HepG2 (cell line): ENCODE results near the gene C1orf115. TPM values are rescaled to one million over a fixed set of nuclear protein-coding genes. Genes with fewer than 3 reads are reported as not detected.
A peak's percentile ranks its signal among the peaks of the same experiment; 100 is the strongest.

Experiments
- ASH2L ChIP-seq: fragments of 300-600, 200-600 bp; sonication (generic); IDR thresholded peaks from 2 replicates; pipeline ENCODE4 v1.7.0; 2017; ENCODE audit warnings: low read depth, mild to moderate bottlenecking, moderate library complexity, mixed read lengths, low read length; ENCODE audit not compliant: insufficient read length
- ESRRA ChIP-seq: sonication (generic); formaldehyde crosslinking; IDR thresholded peaks from 2 replicates; pipeline ENCODE4 v1.5.1; 2020; ENCODE audit warnings: mild to moderate bottlenecking, low read depth, missing genetic modification reagents
- HOXA7 ChIP-seq: sonication (generic); formaldehyde crosslinking; IDR thresholded peaks from 2 replicates; pipeline ENCODE4 v1.8.1; 2022; ENCODE audit warnings: mild to moderate bottlenecking, missing genetic modification reagents, moderate library complexity
- KLF15 ChIP-seq: sonication (generic); formaldehyde crosslinking; IDR thresholded peaks from 2 replicates; pipeline ENCODE4 v1.8.1; 2023; ENCODE audit warnings: borderline replicate concordance, mild to moderate bottlenecking, inconsistent platforms, missing genetic modification reagents, mixed read lengths
- MIER3 ChIP-seq: IDR thresholded peaks from 2 replicates; pipeline ENCODE4 v1.6.1; 2016; ENCODE audit warnings: missing compliant biosample characterization, borderline replicate concordance
- ZNF101 ChIP-seq: sonication (generic); formaldehyde crosslinking; IDR thresholded peaks from 2 replicates; pipeline ENCODE4 v1.4.0; 2020; ENCODE audit warnings: mild to moderate bottlenecking, low read depth, missing genetic modification reagents, borderline replicate concordance
- ZNF761 ChIP-seq: sonication (generic); formaldehyde crosslinking; conservative IDR thresholded peaks from 2 replicates; pipeline ENCODE4 v1.4.0; 2020; ENCODE audit warnings: mild to moderate bottlenecking, missing genetic modification reagents
- ZNF773 ChIP-seq: sonication (generic); formaldehyde crosslinking; IDR thresholded peaks from 2 replicates; pipeline ENCODE4 v1.4.0; 2020; ENCODE audit warnings: missing genetic modification reagents, borderline replicate concordance
- polyA plus RNA-seq, 8 experiments: library from polyadenylated mRNA; depleted of rRNA in 3 of 8; stranded (reverse) in 7 of 8; unstranded in 1 of 8; fragments of >200 nt; fragmentation: Illumina TruSeq in 4 of 8; extraction: Trizol in 4 of 8; gene quantifications; 2 replicates each; pipeline versions ENCODE4 v1.2.1 to v1.2.3, GENCODE V29; 2011 to 2016; ENCODE audit warnings: low read depth in 4 of 8, missing spikeins in 1 of 8, mixed read lengths in 1 of 8; ENCODE audit not compliant: insufficient read depth in 1 of 8
- total RNA-seq, 5 experiments: library from RNA; depleted of rRNA; stranded (reverse); fragments of >200 nt; fragmentation: Illumina TruSeq; extraction: Trizol; gene quantifications; 2 replicates each; pipeline ENCODE4 v1.2.3, GENCODE V29; 2016; ENCODE audit warnings: low read depth in 1 of 5
- TF ChIP-seq, protein P1 (sequence below): sonication (generic); formaldehyde crosslinking; IDR thresholded peaks from 2 replicates; pipeline ENCODE4 v1.5.0; 2020; ENCODE audit warnings: mild to moderate bottlenecking, missing genetic modification reagents, borderline replicate concordance
- TF ChIP-seq, protein P2 (sequence below): sonication (generic); formaldehyde crosslinking; IDR thresholded peaks from 2 replicates; pipeline ENCODE4 v1.4.0; 2020; ENCODE audit warnings: missing genetic modification reagents, borderline replicate concordance
- TF ChIP-seq, protein P3 (sequence below): sonication (generic); formaldehyde crosslinking; IDR thresholded peaks from 2 replicates; pipeline ENCODE4 v1.9.0; 2021; ENCODE audit warnings: mild to moderate bottlenecking, missing genetic modification reagents

C1orf115 gene
- total and polyA plus RNA-seq, 2 of the 13 experiments (the other 11 are each of a cell fraction or from before 2014, with no cell fraction given), result 25.2 to 85.9 TPM

DNA sequence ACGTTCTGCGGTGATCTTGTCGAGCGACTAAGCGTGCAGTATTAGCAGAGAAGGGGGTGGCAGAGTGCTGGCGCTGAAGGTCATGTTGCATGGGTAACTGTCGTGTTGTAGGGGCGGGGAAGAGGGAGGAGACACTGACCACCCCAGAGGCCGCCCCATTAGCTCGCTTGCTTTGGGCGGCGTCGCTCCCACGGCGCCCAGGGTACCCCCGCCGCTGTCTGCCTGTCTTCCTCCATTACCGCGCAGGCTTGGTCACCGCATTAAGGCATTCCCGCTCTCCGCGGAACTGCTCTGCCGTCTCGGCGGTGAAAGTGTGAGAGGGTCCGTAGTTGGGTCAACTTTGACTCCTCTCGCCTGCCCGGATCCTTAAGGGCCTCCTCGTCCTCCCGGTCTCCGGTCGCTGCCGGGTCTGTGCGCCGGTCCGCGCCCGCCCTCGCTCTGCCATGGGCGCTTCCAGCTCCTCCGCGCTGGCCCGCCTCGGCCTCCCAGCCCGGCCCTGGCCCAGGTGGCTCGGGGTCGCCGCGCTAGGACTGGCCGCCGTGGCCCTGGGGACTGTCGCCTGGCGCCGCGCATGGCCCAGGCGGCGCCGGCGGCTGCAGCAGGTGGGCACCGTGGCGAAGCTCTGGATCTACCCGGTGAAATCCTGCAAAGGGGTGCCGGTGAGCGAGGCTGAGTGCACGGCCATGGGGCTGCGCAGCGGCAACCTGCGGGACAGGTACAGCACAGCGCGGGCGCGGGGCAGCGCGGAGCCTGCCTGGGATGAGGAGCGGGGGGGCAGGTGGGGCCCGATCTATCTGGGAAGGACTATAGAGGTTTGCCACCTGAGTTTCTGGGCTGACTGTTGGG, 58.1 kb downstream of the C1orf115 start, which contains the start of gene MTARC2 (continued):
- TF ChIP-seq, protein P1, sequence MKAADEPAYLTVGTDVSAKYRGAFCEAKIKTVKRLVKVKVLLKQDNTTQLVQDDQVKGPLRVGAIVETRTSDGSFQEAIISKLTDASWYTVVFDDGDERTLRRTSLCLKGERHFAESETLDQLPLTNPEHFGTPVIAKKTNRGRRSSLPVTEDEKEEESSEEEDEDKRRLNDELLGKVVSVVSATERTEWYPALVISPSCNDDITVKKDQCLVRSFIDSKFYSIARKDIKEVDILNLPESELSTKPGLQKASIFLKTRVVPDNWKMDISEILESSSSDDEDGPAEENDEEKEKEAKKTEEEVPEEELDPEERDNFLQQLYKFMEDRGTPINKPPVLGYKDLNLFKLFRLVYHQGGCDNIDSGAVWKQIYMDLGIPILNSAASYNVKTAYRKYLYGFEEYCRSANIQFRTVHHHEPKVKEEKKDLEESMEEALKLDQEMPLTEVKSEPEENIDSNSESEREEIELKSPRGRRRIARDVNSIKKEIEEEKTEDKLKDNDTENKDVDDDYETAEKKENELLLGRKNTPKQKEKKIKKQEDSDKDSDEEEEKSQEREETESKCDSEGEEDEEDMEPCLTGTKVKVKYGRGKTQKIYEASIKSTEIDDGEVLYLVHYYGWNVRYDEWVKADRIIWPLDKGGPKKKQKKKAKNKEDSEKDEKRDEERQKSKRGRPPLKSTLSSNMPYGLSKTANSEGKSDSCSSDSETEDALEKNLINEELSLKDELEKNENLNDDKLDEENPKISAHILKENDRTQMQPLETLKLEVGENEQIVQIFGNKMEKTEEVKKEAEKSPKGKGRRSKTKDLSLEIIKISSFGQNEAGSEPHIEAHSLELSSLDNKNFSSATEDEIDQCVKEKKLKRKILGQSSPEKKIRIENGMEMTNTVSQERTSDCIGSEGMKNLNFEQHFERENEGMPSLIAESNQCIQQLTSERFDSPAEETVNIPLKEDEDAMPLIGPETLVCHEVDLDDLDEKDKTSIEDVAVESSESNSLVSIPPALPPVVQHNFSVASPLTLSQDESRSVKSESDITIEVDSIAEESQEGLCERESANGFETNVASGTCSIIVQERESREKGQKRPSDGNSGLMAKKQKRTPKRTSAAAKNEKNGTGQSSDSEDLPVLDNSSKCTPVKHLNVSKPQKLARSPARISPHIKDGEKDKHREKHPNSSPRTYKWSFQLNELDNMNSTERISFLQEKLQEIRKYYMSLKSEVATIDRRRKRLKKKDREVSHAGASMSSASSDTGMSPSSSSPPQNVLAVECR (CRISPR knock-in tag), result peak; percentile 74; the same call in 1 of the 2 replicates
- no peak; the same call in 1 of the 2 replicates for TF ChIP-seq ZNF773 (CRISPR knock-in tag)
- peak; percentile 31; the same call in 1 of the 2 replicates for TF ChIP-seq MIER3 (CRISPR knock-in tag)
- TF ChIP-seq, protein P2, sequence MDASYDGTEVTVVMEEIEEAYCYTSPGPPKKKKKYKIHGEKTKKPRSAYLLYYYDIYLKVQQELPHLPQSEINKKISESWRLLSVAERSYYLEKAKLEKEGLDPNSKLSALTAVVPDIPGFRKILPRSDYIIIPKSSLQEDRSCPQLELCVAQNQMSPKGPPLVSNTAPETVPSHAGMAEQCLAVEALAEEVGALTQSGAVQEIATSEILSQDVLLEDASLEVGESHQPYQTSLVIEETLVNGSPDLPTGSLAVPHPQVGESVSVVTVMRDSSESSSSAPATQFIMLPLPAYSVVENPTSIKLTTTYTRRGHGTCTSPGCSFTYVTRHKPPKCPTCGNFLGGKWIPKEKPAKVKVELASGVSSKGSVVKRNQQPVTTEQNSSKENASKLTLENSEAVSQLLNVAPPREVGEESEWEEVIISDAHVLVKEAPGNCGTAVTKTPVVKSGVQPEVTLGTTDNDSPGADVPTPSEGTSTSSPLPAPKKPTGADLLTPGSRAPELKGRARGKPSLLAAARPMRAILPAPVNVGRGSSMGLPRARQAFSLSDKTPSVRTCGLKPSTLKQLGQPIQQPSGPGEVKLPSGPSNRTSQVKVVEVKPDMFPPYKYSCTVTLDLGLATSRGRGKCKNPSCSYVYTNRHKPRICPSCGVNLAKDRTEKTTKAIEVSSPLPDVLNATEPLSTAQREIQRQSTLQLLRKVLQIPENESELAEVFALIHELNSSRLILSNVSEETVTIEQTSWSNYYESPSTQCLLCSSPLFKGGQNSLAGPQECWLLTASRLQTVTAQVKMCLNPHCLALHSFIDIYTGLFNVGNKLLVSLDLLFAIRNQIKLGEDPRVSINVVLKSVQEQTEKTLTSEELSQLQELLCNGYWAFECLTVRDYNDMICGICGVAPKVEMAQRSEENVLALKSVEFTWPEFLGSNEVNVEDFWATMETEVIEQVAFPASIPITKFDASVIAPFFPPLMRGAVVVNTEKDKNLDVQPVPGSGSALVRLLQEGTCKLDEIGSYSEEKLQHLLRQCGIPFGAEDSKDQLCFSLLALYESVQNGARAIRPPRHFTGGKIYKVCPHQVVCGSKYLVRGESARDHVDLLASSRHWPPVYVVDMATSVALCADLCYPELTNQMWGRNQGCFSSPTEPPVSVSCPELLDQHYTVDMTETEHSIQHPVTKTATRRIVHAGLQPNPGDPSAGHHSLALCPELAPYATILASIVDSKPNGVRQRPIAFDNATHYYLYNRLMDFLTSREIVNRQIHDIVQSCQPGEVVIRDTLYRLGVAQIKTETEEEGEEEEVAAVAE (CRISPR knock-in tag), result peak; percentile 61; the same call in 1 of the 2 replicates
- peak; percentile 55; the same call in 1 of the 2 replicates for TF ChIP-seq HOXA7 (CRISPR knock-in tag)
- peak; percentile 53; the same call in 1 of the 2 replicates for TF ChIP-seq ZNF101 (CRISPR knock-in tag)
- TF ChIP-seq, protein P3, sequence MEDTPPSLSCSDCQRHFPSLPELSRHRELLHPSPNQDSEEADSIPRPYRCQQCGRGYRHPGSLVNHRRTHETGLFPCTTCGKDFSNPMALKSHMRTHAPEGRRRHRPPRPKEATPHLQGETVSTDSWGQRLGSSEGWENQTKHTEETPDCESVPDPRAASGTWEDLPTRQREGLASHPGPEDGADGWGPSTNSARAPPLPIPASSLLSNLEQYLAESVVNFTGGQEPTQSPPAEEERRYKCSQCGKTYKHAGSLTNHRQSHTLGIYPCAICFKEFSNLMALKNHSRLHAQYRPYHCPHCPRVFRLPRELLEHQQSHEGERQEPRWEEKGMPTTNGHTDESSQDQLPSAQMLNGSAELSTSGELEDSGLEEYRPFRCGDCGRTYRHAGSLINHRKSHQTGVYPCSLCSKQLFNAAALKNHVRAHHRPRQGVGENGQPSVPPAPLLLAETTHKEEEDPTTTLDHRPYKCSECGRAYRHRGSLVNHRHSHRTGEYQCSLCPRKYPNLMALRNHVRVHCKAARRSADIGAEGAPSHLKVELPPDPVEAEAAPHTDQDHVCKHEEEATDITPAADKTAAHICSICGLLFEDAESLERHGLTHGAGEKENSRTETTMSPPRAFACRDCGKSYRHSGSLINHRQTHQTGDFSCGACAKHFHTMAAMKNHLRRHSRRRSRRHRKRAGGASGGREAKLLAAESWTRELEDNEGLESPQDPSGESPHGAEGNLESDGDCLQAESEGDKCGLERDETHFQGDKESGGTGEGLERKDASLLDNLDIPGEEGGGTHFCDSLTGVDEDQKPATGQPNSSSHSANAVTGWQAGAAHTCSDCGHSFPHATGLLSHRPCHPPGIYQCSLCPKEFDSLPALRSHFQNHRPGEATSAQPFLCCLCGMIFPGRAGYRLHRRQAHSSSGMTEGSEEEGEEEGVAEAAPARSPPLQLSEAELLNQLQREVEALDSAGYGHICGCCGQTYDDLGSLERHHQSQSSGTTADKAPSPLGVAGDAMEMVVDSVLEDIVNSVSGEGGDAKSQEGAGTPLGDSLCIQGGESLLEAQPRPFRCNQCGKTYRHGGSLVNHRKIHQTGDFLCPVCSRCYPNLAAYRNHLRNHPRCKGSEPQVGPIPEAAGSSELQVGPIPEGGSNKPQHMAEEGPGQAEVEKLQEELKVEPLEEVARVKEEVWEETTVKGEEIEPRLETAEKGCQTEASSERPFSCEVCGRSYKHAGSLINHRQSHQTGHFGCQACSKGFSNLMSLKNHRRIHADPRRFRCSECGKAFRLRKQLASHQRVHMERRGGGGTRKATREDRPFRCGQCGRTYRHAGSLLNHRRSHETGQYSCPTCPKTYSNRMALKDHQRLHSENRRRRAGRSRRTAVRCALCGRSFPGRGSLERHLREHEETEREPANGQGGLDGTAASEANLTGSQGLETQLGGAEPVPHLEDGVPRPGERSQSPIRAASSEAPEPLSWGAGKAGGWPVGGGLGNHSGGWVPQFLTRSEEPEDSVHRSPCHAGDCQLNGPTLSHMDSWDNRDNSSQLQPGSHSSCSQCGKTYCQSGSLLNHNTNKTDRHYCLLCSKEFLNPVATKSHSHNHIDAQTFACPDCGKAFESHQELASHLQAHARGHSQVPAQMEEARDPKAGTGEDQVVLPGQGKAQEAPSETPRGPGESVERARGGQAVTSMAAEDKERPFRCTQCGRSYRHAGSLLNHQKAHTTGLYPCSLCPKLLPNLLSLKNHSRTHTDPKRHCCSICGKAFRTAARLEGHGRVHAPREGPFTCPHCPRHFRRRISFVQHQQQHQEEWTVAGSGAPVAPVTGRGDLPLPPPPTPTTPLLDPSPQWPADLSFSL, result no peak
- peak; percentile 53; the same call in 1 of the 2 replicates for TF ChIP-seq ESRRA (CRISPR knock-in tag)
- TF ChIP-seq ZNF761, result no peak
- TF ChIP-seq KLF15 (CRISPR knock-in tag), result no peak
- peak; percentile 72 for TF ChIP-seq ASH2L
